Activated naive CD8-positive, alpha-beta T cell treated with anti-CD3 and anti-CD28 coated beads, Interleukin-2, amount 10 ng/mL, durations not matched to agents 7 days and 5 days (primary cell): ENCODE results near the gene METTL1. TPM values are rescaled to one million over a fixed set of nuclear protein-coding genes. Genes with fewer than 3 reads are reported as not detected.

Experiments
- ATAC-seq: fragments of 150-1000 bp; cut with Tn5 transposase; one replicate; pipeline ENCODE4 v1.10.0; 2021; ENCODE audit warnings: low read depth, moderate library complexity
- POLR2A ChIA-PET: fragments of 350-600 bp; sonication (Branson Sonifier 250); formaldehyde crosslinking; loops from one replicate; lab custom pipeline; 2021; ENCODE audit warnings: antibody characterized with exemption; lab: Charles Lee
- DNase-seq: peaks from one replicate; pipeline ENCODE4 v3.0.0; 2021
- H3K27ac Mint-ChIP-seq: one replicate; pipeline ENCODE4 v1.8.0; 2022; ENCODE audit warnings: mild to moderate bottlenecking, mixed read lengths
- H3K27me3 Mint-ChIP-seq: one replicate; pipeline ENCODE4 v1.8.0; 2022; ENCODE audit warnings: mild to moderate bottlenecking, moderate library complexity, mixed read lengths
- H3K36me3 Mint-ChIP-seq: one replicate; pipeline ENCODE4 v1.8.0; 2021; ENCODE audit warnings: mild to moderate bottlenecking, mixed read lengths
- H3K4me1 Mint-ChIP-seq: one replicate; pipeline ENCODE4 v1.8.0; 2021; ENCODE audit warnings: mixed read lengths
- H3K4me3 Mint-ChIP-seq: one replicate; pipeline ENCODE4 v1.8.0; 2022; ENCODE audit warnings: mild to moderate bottlenecking, moderate library complexity, mixed read lengths
- H3K9me3 Mint-ChIP-seq: one replicate; pipeline ENCODE4 v1.8.0; 2021; ENCODE audit warnings: mixed read lengths
- total RNA-seq, 2 experiments: library from RNA; stranded (reverse); gene quantifications; one replicate each; pipeline ENCODE4 v1.2.3, GENCODE V29; 2021

The METTL1 gene
- total RNA-seq, 2 experiments from 2014 or later = 13.9 to 14.9 TPM

DNA sequence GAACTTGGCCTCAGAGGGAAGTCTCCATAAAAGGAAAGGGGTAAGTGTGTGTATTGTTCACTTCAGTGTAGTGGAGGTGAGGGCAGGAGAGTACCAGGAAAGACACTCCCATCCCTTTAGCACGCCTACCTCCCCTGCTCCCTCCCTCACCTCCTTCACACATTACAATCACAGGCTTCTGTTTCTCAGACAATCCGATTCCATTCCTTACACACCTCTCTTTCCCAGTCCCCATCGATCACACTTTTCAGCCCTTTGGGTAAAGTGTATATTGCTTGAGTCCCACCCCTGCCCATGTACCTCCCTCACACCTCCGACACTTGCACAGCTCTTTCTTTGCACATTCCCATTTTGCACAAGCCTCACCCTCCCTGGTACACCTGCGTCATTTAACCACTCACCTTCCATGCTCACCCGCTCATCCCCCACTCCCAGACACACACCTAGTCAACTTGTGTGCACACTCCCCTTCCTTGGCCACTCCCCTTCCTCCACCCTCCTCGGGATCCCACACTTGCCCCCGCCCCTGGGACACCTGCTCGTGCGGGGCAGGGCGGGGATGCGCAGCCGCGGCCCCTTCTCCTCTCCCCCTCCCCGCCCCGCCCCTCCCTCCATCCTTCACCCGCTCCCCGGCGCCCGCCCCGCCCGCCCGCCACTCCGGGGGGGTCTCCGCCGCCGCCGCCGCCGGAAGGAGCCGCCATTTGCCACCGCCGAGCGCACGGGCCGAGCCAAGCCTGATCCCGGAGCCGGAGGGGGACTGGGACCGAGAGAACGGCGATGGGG, 17.3 kb downstream of the METTL1 start, which contains the start of gene MARCHF9:
TSS of gene MARCHF9 (plus strand) at position 693 of the 783 bp plus-strand sequence. CDS start 426 bp downstream, outside the sequence.
- no peaks in the 10 kb centered on the region for H3K27me3 Mint-ChIP-seq
- H3K27ac Mint-ChIP-seq = peak within 1 kb of the TSS; percentile 85
- DNase-seq (peak; percentile 82), ATAC-seq (peak; percentile 49)
- H3K36me3 Mint-ChIP-seq = peaks cover 20% of the 10 kb centered on the region
- H3K4me1 Mint-ChIP-seq = peaks cover 45% of the 10 kb centered on the region
- no peaks in the 10 kb centered on the region for H3K9me3 Mint-ChIP-seq
- POLR2A ChIA-PET = interaction anchor here (0.8 to 3.1 kb wide), 5 partner anchors 10 to 27 kb away, joined by 3 to 20 read pairs (median 4); partner anchors contain the start of genes CYP27B1 and TSPAN31
- peak within 1 kb of the TSS; percentile 87 for H3K4me3 Mint-ChIP-seq

GRCh38 chr12:57753756-57754337, 18.1 kb downstream of the METTL1 start:
- Mint-ChIP-seq H3K27me3 (no peaks in the 10 kb centered on the region), H3K4me3 (peak overlapping the region; percentile 87), H3K9me3 (no peaks in the 10 kb centered on the region), H3K36me3 (peaks cover 20% of the 10 kb centered on the region), H3K4me1 (peaks cover 41% of the 10 kb centered on the region), H3K27ac (peak overlapping the region; percentile 85)
- POLR2A ChIA-PET = interaction anchor here (0.8 to 1.0 kb wide), 2 partner anchors 9 to 12 kb away, joined by 3 to 4 read pairs; partner anchors contain the start of genes CYP27B1 and TSPAN31
- no peak for DNase-seq
- no peak for ATAC-seq

- H3K36me3 Mint-ChIP-seq = peaks cover 20% of the 10 kb centered on the region
- no peak for ATAC-seq
- no peaks in the 10 kb centered on the region for H3K27me3 Mint-ChIP-seq
- H3K9me3 Mint-ChIP-seq = no peaks in the 10 kb centered on the region
- POLR2A ChIA-PET = interaction anchor here (0.7 to 1.2 kb wide), 4 partner anchors 11 to 273 kb away, joined by 3 to 10 read pairs (median 3); partner anchors contain the start of genes ARHGAP9, EEF1AKMT3 and METTL1
- peak overlapping the region; percentile 83 for H3K27ac Mint-ChIP-seq
- peak overlapping the region; percentile 93 for H3K4me3 Mint-ChIP-seq
- peaks cover 41% of the 10 kb centered on the region for H3K4me1 Mint-ChIP-seq
- no peak for DNase-seq
These were observed 19.3 kb downstream of the METTL1 start for GRCh38 chr12:57752668-57753000.

GRCh38 chr12:57751788-57752667, 19.9 kb downstream of the METTL1 start, which contains the start of gene CDK4:
TSS of gene CDK4 (minus strand) at chr12:57752310. CDS start at chr12:57751717, 593 bp downstream.
- Mint-ChIP-seq H3K4me3 (peak within 1 kb of the TSS; percentile 93), H3K9me3 (no peaks in the 10 kb centered on the region), H3K27ac (peak within 1 kb of the TSS; percentile 83), H3K4me1 (peaks cover 40% of the 10 kb centered on the region), H3K36me3 (peaks cover 23% of the 10 kb centered on the region), H3K27me3 (no peaks in the 10 kb centered on the region)
- peak; percentile 77 for ATAC-seq
- POLR2A ChIA-PET = interaction anchor here (0.6 to 1.2 kb wide), 5 partner anchors 10 to 272 kb away, joined by 3 to 10 read pairs (median 3); partner anchors contain the start of genes ARHGAP9, EEF1AKMT3 and METTL1
- DNase-seq = peak; percentile 99

- Mint-ChIP-seq H3K4me3 (peak overlapping the region; percentile 93), H3K27me3 (no peaks in the 10 kb centered on the region), H3K36me3 (peaks cover 23% of the 10 kb centered on the region), H3K27ac (peak overlapping the region; percentile 83), H3K4me1 (peaks cover 36% of the 10 kb centered on the region), H3K9me3 (no peaks in the 10 kb centered on the region)
- DNase-seq (no peak), ATAC-seq (no peak)
- POLR2A ChIA-PET = interaction anchor here (0.6 to 1.2 kb wide), 3 partner anchors 10 to 144 kb away, joined by 3 to 10 read pairs (median 3); no protein-coding TSS in a partner anchor
These were observed 20.5 kb downstream of the METTL1 start for GRCh38 chr12:57751432-57751787.

DNA sequence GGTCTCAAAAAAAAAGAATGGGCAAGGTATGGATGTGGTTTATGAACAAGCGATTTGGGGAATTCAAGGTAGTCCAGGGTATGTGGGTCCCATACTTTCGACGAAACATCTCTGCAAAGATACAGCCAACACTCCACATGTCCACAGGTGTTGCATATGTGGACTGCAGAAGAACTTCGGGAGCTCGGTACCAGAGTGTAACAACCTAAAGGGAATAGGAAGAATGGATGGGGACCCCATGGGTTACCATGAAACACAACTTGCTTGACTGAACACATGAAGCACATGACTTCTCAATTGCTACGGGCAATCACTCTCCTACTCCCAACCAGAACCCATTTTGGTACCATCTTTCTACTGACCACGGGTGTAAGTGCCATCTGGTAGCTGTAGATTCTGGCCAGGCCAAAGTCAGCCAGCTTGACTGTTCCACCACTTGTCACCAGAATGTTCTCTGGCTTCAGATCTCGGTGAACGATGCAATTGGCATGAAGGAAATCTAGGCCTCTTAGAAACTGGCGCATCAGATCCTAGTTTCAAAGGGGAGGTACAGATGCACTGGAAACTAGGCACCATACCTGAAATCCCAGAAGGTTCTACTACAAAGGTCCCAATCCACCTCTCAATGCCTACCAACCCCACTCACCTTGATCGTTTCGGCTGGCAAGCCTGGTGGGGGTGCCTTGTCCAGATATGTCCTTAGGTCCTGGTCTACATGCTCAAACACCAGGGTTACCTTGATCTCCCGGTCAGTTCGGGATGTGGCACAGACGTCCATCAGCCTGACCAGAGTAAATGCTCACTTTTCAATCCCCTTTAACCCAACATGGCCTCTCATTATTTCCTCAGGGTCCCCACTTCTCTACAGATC, 21.1 kb downstream of the METTL1 start:
- peaks cover 23% of the 10 kb centered on the region for H3K36me3 Mint-ChIP-seq
- no peaks in the 10 kb centered on the region for H3K27me3 Mint-ChIP-seq
- no peak for DNase-seq
- peaks cover 41% of the 10 kb centered on the region for H3K4me1 Mint-ChIP-seq
- peak overlapping the region; percentile 93 for H3K4me3 Mint-ChIP-seq
- H3K27ac Mint-ChIP-seq = peak overlapping the region; percentile 83
- ATAC-seq = no peak
- POLR2A ChIA-PET = interaction anchor here (0.6 kb wide), 1 partner anchor 82 kb away, joined by 3 read pairs; no protein-coding TSS in a partner anchor
- no peaks in the 10 kb centered on the region for H3K9me3 Mint-ChIP-seq

GRCh38 chr12:57749061-57749460, 22.8 kb downstream of the METTL1 start:
- no peak for DNase-seq
- Mint-ChIP-seq H3K27ac (no peak overlapping the region), H3K4me3 (no peak overlapping the region), H3K4me1 (peaks cover 45% of the 10 kb centered on the region), H3K27me3 (no peaks in the 10 kb centered on the region), H3K9me3 (no peaks in the 10 kb centered on the region), H3K36me3 (peaks cover 23% of the 10 kb centered on the region)
- ATAC-seq = no peak
- POLR2A ChIA-PET = interaction anchor here (0.6 to 1.0 kb wide), 2 partner anchors 27 to 29 kb away, joined by 3 to 6 read pairs; no protein-coding TSS in a partner anchor

DNA sequence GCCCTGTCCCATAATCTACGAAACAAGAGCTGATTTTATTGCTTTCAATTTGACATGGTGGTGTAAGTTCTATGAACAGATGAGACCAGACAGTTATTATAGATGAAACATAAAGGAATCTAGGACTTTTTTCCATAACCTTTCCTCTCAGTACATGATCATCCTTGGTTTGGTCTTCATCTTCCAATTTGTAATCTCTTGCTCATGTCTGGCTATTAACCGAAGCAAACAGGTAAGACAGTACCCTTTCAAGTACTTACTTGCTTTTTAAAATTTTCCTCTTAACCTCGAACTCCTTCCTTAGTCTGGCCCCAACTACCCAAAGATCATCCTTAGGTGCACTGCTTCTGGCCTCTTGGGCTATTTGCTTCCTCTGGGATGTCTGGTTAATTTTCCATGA, 25.9 kb downstream of the METTL1 start:
- peaks cover 14% of the 10 kb centered on the region for H3K36me3 Mint-ChIP-seq
- POLR2A ChIA-PET = interaction anchor here (1.5 kb wide), 1 partner anchor 227 kb away, joined by 5 read pairs; no protein-coding TSS in a partner anchor
- peak overlapping the region; percentile 99 for H3K27ac Mint-ChIP-seq
- no peak for DNase-seq
- peaks cover 36% of the 10 kb centered on the region for H3K4me1 Mint-ChIP-seq
- peak overlapping the region; percentile 87 for H3K4me3 Mint-ChIP-seq
- no peak for ATAC-seq
- no peaks in the 10 kb centered on the region for H3K9me3 Mint-ChIP-seq
- H3K27me3 Mint-ChIP-seq = no peaks in the 10 kb centered on the region

- peak overlapping the region; percentile 99 for H3K27ac Mint-ChIP-seq
- DNase-seq (no peak), ATAC-seq (no peak)
- peaks cover 37% of the 10 kb centered on the region for H3K4me1 Mint-ChIP-seq
- H3K36me3 Mint-ChIP-seq = peaks cover 13% of the 10 kb centered on the region
- H3K27me3 Mint-ChIP-seq = no peaks in the 10 kb centered on the region
- peak overlapping the region; percentile 87 for H3K4me3 Mint-ChIP-seq
- POLR2A ChIA-PET = interaction anchor here (0.8 to 1.5 kb wide), 5 partner anchors 8 to 1429 kb away, joined by 3 to 5 read pairs (median 3); partner anchors contain the start of genes CNPY2 and PIP4K2C
- H3K9me3 Mint-ChIP-seq = no peaks in the 10 kb centered on the region
These were observed 26.4 kb downstream of the METTL1 start for GRCh38 chr12:57745485-57745881.

- ATAC-seq = peak; percentile 81
- Mint-ChIP-seq H3K4me3 (peak within 1 kb of the TSS; percentile 87), H3K4me1 (peaks cover 36% of the 10 kb centered on the region), H3K27ac (peak within 1 kb of the TSS; percentile 99), H3K36me3 (peaks cover 10% of the 10 kb centered on the region), H3K27me3 (no peaks in the 10 kb centered on the region), H3K9me3 (no peaks in the 10 kb centered on the region)
- peak; percentile 87 for DNase-seq
- POLR2A ChIA-PET = interaction anchor here (0.8 to 1.5 kb wide), 12 partner anchors 9 to 1429 kb away, joined by 3 to 7 read pairs (median 3); partner anchors contain the start of genes CNPY2, DDIT3 and PIP4K2C
These were observed 27.0 kb downstream of the METTL1 start, which contains the start of gene TSPAN31 for GRCh38 chr12:57744777-57745484. TSS of gene TSPAN31 (plus strand) at chr12:57745039. CDS start at chr12:57745155, 116 bp downstream.
